Panc1 (cell line): Measurements from ENCODE around the gene TBCC. TPM values are rescaled to one million over a fixed set of nuclear protein-coding genes. Genes with fewer than 3 reads are reported as not detected.
A peak's percentile ranks its signal among the peaks of the same experiment; 100 is the strongest.
"Not testable (repeated sequence)": the region's sequence is repeated elsewhere in the genome, so short reads cannot be mapped to it uniquely, and the experiment has no call there.

Source experiments
- ATAC-seq: fragments of 200-7000 bp; cut with Tn5 transposase; 2 replicates; pipeline ENCODE4 v1.9.1; 2020; ENCODE audit warnings: mild to moderate bottlenecking, moderate library complexity
- BruUV-seq: library from RNA; stranded (reverse); fragments of 400-500 nt; replicated peaks from 2 replicates; lab custom pipeline; 2021; lab: Mats Ljungman, UMichigan
- CTCF ChIA-PET: fragments of 300-600 bp; sonication (Branson Sonifier 250); formaldehyde crosslinking; loops from one replicate; lab custom pipeline; 2022; ENCODE audit warnings: antibody characterized with exemption; lab: Charles Lee
- POLR2A ChIA-PET: fragments of 300-600 bp; sonication (Branson Sonifier 250); formaldehyde crosslinking; loops from one replicate; lab custom pipeline; 2022; ENCODE audit warnings: antibody characterized with exemption; lab: Charles Lee
- DNase-seq: peaks from one replicate; pipeline ENCODE4 v3.0.0-alpha.2; 2010; ENCODE audit warnings: low read depth, low spot score
- H3K27ac ChIP-seq: 2 replicates; pipeline ENCODE4 v1.5.1; 2011; ENCODE audit warnings: mild to moderate bottlenecking, low read length, inconsistent platforms
- H3K27me3 ChIP-seq: fragments of 200-500 bp; sonication (Bioruptor generic); 2 replicates; pipeline ENCODE4 v1.6.0; 2014; ENCODE audit warnings: low read length, inconsistent platforms; ENCODE audit not compliant: control insufficient read depth, insufficient read depth
- H3K36me3 ChIP-seq: fragments of 200-500 bp; sonication (Bioruptor generic); 2 replicates; pipeline ENCODE4 v1.5.1; 2014; ENCODE audit warnings: inconsistent platforms, mild to moderate bottlenecking, low read length, moderate library complexity; ENCODE audit not compliant: control insufficient read depth, insufficient read depth
- H3K4me1 ChIP-seq: 2 replicates; pipeline ENCODE4 v1.5.1; 2011; ENCODE audit warnings: inconsistent platforms, mild to moderate bottlenecking, low read length, moderate library complexity; ENCODE audit not compliant: control insufficient read depth, insufficient read depth
- H3K4me3 ChIP-seq, 2 experiments: 2 replicates each; pipeline ENCODE4 v1.5.1; 2011 to 2012; ENCODE audit warnings: low read depth in 2 of 2, low read length in 2 of 2, mild to moderate bottlenecking in 2 of 2, inconsistent platforms in 1 of 2, moderate library complexity in 1 of 2
- H3K9me3 ChIP-seq: fragments of 200-500 bp; sonication (Bioruptor generic); 2 replicates; pipeline ENCODE4 v1.5.1; 2014; ENCODE audit warnings: low read depth, mild to moderate bottlenecking, inconsistent platforms, low read length, moderate library complexity; ENCODE audit not compliant: control insufficient read depth, insufficient read depth
- POLR2AphosphoS5 ChIP-seq: IDR thresholded peaks from 2 replicates; pipeline ENCODE4 v1.6.1; 2012; ENCODE audit warnings: mild to moderate bottlenecking, low read depth, low read length, moderate library complexity
- SIN3A ChIP-seq: IDR thresholded peaks from 2 replicates; pipeline ENCODE4 v1.6.1; 2012; ENCODE audit warnings: low read depth, mild to moderate bottlenecking, low read length, moderate library complexity, borderline replicate concordance; ENCODE audit not compliant: insufficient read depth
- TCF7L2 ChIP-seq: IDR thresholded peaks from 2 replicates; pipeline ENCODE4 v1.6.1; 2011; ENCODE audit warnings: mild to moderate bottlenecking, low read depth, low read length, inconsistent platforms
- in situ Hi-C: cut with HindIII; loops from 2 replicates; pipeline ENCODE4 v1.10.0; 2016; ENCODE audit warnings: low sequenced_read_pairs, low pct_unique_long_range_greater_than_20kb
- intact Hi-C: fragments of 100-400 bp; cut with micrococcal nuclease; formaldehyde crosslinking; loops from one replicate; pipeline ENCODE4 v1.10.0; 2022; ENCODE audit not compliant: unreplicated experiment
- total RNA-seq: library from RNA; stranded (reverse); gene quantifications from one replicate; pipeline ENCODE4 v1.2.1, GENCODE V29; 2021; ENCODE audit not compliant: unreplicated experiment
- TF ChIP-seq, protein P1 (sequence below), 2 experiments: IDR thresholded peaks; 2 replicates each; pipeline ENCODE4 v1.6.1; 2011 to 2012; ENCODE audit warnings: low read depth in 2 of 2, control low read depth in 1 of 2, low read length in 1 of 2, mild to moderate bottlenecking in 1 of 2, moderate library complexity in 1 of 2; ENCODE audit not compliant: insufficient read depth in 1 of 2
- TF ChIP-seq, protein P2 (sequence below): fragments of 450-650 bp; IDR thresholded peaks from 2 replicates; pipeline ENCODE4 v1.5.1; 2017; ENCODE audit warnings: mild to moderate bottlenecking

The TBCC gene
- total RNA-seq, 1 experiment from 2014 or later: 25.7 TPM

DNA sequence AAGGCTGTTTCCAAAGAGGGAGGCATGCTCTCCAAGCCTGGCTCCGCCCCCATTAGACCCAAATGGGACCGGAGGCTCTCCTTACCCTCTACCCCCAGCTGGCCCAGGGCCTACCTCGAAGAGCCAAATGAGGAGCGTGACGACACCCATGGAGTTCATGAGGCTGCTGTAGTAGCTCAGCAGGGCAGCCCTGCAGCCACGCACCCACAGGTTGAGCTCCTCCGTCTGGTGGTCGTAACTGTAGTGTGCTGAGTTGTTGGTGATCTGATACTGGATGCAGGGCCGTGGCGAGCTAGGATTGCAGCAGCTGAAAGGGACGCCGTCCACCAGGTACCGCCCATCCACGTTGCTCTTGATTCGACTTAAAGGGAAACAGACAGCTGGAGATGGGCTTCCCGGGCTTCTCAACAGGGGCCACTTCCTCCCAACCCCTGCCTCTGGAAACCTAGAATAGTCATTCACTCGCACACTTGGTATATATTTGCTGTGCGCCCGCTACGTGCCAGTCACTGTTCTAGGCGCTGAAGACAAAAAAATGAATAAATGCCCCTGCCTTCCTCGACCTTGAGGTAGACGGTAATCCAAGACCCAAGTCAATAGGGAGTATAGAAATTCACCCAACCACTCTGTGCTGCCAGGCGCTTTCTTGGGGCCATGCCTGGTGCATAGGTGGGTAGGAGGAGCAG, 41.5 kb downstream of the TBCC start:
- no peaks in the 10 kb centered on the region for H3K36me3 ChIP-seq
- no peaks in the 10 kb centered on the region for H3K4me1 ChIP-seq
- no TSS peak for BruUV-seq
- CTCF ChIA-PET: no interaction called here
- no peaks in the 10 kb centered on the region for H3K27me3 ChIP-seq
- H3K27ac ChIP-seq: no peak overlapping the region
- DNase-seq (no peak), ATAC-seq (peak; percentile 27)
- no peak for TF ChIP-seq POLR2AphosphoS5
- no peak overlapping the region for H3K4me3 ChIP-seq
- intact Hi-C loops (no loop called here), in situ Hi-C loops (no loop called here)
- no peaks in the 10 kb centered on the region for H3K9me3 ChIP-seq
- POLR2A ChIA-PET: no interaction called here

DNA sequence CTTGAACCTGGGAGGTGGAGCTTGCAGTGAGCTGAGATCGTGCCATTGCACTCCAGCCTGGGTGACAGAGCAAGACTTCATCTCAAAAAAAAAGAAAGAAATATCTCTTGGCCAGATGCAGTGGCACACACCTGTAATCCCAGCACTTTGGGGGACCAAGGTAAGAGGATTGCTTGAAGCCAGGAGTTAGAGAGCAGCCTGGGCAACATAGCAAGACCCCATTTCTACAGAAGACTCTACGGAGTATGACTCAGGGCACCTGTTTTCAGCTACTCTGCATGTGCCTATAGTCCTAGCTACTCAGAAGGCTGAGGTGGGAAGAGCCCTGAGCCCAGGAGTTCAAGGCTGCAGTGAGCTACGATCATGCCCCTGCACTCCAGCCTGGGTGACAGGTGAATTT, 43.1 kb downstream of the TBCC start:
- H3K27me3 ChIP-seq, in situ Hi-C loops, intact Hi-C loops, DNase-seq, CTCF ChIA-PET, POLR2A ChIA-PET, H3K9me3 ChIP-seq, H3K36me3 ChIP-seq, H3K27ac ChIP-seq, BruUV-seq, H3K4me1 ChIP-seq, H3K4me3 ChIP-seq, ATAC-seq: not testable (repeated sequence)

DNA sequence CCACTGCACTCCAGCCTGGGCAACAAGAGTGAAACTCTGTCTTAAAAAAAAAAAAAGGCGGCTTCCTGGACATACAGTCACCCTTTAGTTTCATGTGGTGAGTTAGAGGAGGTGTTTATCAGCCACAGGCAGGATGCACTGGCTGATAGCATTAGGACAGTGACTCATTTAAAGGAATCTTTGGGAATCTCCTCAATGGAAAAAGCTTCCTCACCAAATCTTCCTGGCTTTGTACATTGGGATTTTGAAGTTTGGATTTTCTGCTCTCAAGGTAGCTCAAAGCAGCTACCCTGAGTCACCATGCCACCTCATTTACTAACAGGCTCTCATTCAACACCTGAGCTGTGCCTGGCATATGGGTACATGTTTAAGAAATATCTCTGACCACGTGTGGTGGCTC, 43.7 kb downstream of the TBCC start:
- CTCF ChIA-PET: no interaction called here
- ATAC-seq: no peak

More for the DNA sequence above, 43.7 kb downstream of the TBCC start:
- Histone ChIP-seq H3K4me3 (no peak overlapping the region), H3K27ac (no peak overlapping the region), H3K4me1 (no peaks in the 10 kb centered on the region), H3K27me3 (no peaks in the 10 kb centered on the region), H3K36me3 (no peaks in the 10 kb centered on the region), H3K9me3 (no peaks in the 10 kb centered on the region)
- DNase-seq: no peak
- BruUV-seq: no TSS peak
- intact Hi-C loops (no loop called here), in situ Hi-C loops (no loop called here)
- TF ChIP-seq, protein P1, sequence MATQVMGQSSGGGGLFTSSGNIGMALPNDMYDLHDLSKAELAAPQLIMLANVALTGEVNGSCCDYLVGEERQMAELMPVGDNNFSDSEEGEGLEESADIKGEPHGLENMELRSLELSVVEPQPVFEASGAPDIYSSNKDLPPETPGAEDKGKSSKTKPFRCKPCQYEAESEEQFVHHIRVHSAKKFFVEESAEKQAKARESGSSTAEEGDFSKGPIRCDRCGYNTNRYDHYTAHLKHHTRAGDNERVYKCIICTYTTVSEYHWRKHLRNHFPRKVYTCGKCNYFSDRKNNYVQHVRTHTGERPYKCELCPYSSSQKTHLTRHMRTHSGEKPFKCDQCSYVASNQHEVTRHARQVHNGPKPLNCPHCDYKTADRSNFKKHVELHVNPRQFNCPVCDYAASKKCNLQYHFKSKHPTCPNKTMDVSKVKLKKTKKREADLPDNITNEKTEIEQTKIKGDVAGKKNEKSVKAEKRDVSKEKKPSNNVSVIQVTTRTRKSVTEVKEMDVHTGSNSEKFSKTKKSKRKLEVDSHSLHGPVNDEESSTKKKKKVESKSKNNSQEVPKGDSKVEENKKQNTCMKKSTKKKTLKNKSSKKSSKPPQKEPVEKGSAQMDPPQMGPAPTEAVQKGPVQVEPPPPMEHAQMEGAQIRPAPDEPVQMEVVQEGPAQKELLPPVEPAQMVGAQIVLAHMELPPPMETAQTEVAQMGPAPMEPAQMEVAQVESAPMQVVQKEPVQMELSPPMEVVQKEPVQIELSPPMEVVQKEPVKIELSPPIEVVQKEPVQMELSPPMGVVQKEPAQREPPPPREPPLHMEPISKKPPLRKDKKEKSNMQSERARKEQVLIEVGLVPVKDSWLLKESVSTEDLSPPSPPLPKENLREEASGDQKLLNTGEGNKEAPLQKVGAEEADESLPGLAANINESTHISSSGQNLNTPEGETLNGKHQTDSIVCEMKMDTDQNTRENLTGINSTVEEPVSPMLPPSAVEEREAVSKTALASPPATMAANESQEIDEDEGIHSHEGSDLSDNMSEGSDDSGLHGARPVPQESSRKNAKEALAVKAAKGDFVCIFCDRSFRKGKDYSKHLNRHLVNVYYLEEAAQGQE (IDR thresholded peaks at IDR 0.05; ENCODE audit: insufficient read depth in 1 of 2, low read depth in 2 of 2, low read length in 1 of 2): no peak
- TF ChIP-seq SIN3A (no peak), TCF7L2 (no peak), POLR2AphosphoS5 (no peak)
- TF ChIP-seq, protein P2, sequence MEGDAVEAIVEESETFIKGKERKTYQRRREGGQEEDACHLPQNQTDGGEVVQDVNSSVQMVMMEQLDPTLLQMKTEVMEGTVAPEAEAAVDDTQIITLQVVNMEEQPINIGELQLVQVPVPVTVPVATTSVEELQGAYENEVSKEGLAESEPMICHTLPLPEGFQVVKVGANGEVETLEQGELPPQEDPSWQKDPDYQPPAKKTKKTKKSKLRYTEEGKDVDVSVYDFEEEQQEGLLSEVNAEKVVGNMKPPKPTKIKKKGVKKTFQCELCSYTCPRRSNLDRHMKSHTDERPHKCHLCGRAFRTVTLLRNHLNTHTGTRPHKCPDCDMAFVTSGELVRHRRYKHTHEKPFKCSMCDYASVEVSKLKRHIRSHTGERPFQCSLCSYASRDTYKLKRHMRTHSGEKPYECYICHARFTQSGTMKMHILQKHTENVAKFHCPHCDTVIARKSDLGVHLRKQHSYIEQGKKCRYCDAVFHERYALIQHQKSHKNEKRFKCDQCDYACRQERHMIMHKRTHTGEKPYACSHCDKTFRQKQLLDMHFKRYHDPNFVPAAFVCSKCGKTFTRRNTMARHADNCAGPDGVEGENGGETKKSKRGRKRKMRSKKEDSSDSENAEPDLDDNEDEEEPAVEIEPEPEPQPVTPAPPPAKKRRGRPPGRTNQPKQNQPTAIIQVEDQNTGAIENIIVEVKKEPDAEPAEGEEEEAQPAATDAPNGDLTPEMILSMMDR: no peak
- POLR2A ChIA-PET: no interaction called here
